Measurements from ENCODE around the gene DAAM2. TPM values are rescaled to one million over a fixed set of nuclear protein-coding genes. Genes with fewer than 3 reads are reported as not detected.

DAAM2 gene
- total RNA-seq, 2 donors from 2014 or later: 10.1 to 12.2 TPM

DNA sequence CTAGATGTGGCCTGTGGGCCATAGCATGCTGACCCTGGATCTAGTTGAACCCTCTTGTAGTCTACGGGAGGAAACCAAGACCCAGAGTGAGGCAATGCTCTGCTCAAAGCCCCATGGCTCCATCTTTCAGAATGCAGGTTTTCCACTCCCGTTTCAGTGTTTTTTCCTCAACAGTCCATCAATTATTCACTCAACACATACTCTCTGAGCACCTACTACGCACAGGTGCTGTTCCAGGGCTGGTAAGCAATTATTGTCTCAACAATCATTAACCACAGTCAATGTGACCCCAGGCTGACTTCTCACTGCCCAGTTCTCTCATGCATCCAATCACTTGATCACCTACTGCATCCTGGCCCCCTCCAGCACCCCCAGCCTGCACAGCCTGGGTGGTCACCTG is 122.1 kb downstream of the DAAM2 start:
- ATAC-seq (no peak), DNase-seq (no peak)
- no peaks in the 10 kb centered on the region for H3K27me3 ChIP-seq
- H3K4me3 ChIP-seq: no peak overlapping the region
- no peak for TF ChIP-seq CTCF (IDR thresholded peaks at IDR 0.05)
- no peak for TF ChIP-seq POLR2A (IDR thresholded peaks at IDR 0.05)
- 94 to 95% methylated on average over 3 of the region's 3 CpGs for WGBS, 2 donors
- no peak overlapping the region for H3K27ac ChIP-seq
- peaks cover 14% of the 10 kb centered on the region for H3K4me1 ChIP-seq
- H3K9me3 ChIP-seq: no peaks in the 10 kb centered on the region
- intact Hi-C loops (cut with DNase I): no loop called here
- H3K36me3 ChIP-seq (replicated peaks in 1 of 2; ENCODE audit: insufficient read depth in 1 of 2, low read depth in 2 of 2): peaks cover 0 to 8% of the 10 kb centered on the region in 2 donors

DNA sequence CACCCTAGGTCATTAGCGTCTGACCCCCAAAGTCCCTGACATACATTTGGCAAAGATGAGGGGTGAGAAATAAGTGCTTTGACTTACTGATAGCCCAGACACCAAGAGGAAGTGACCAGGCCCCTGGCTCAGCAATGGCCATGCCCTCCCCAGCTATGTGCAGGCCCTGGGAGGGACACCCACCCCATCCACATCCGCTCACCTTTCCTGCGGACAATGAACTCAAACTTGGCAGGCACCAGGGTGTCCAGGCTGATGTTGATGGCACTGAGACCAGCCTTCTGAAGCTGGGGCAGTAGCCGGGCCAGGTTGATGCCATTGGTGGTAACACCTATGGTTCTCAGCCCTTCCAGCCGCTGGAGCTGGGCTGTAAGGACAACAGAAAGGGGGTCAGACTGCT is 123.7 kb downstream of the DAAM2 start:
- ATAC-seq: no peak
- DNase-seq: no peak
- H3K4me1 ChIP-seq: peaks cover 27% of the 10 kb centered on the region
- TF ChIP-seq CTCF (IDR thresholded peaks at IDR 0.05): no peak
- TF ChIP-seq POLR2A (IDR thresholded peaks at IDR 0.05): no peak
- H3K36me3 ChIP-seq (replicated peaks in 1 of 2; ENCODE audit: insufficient read depth in 1 of 2, low read depth in 2 of 2): peaks cover 0 to 8% of the 10 kb centered on the region in 2 donors
- no peak overlapping the region for H3K4me3 ChIP-seq
- intact Hi-C loops (cut with DNase I): no loop called here
- H3K27me3 ChIP-seq: no peaks in the 10 kb centered on the region
- H3K9me3 ChIP-seq: no peaks in the 10 kb centered on the region
- no peak overlapping the region for H3K27ac ChIP-seq
- 90 to 98% methylated on average over 4 to 5 of the region's 5 CpGs for WGBS, 2 donors

DNA sequence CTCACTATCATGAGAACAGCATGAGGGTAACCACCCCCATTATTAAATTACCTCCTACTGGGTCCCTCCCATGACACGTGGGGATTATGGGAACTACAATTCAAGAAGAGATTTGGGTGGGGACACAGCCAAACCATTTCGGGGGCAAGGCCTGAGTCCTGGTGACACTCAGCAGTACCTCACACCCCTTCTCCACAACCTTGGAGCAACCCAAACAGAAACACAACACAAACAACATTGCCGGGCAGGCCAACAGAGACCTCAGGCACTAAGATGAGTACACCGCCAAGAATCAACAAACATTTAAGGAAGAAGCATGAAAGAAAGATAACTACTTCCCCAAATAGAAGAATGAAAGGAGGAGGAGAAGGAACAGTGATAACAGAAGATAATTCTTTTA is 125.2 kb downstream of the DAAM2 start:
- no peaks in the 10 kb centered on the region for H3K27me3 ChIP-seq
- no peak for DNase-seq
- H3K4me1 ChIP-seq: peaks cover 29% of the 10 kb centered on the region
- WGBS, 2 donors: 76 to 82% methylated on average over 4 of the region's 4 CpGs
- TF ChIP-seq POLR2A (IDR thresholded peaks at IDR 0.05) (no peak), CTCF (IDR thresholded peaks at IDR 0.05) (no peak)
- no peak overlapping the region for H3K27ac ChIP-seq
- no peak for ATAC-seq
- peaks cover 0 to 8% of the 10 kb centered on the region in 2 donors for H3K36me3 ChIP-seq (replicated peaks in 1 of 2; ENCODE audit: insufficient read depth in 1 of 2, low read depth in 2 of 2)
- H3K4me3 ChIP-seq: no peak overlapping the region
- no peaks in the 10 kb centered on the region for H3K9me3 ChIP-seq
- intact Hi-C loops (cut with DNase I): no loop called here

- intact Hi-C loops (cut with DNase I): no loop called here
- DNase-seq (no peak), ATAC-seq (no peak)
- Histone ChIP-seq H3K9me3 (no peaks in the 10 kb centered on the region), H3K4me1 (peaks cover 35% of the 10 kb centered on the region), H3K36me3 (replicated peaks in 1 of 2; ENCODE audit: insufficient read depth in 1 of 2, low read depth in 2 of 2) (peaks cover 0 to 6% of the 10 kb centered on the region in 2 donors), H3K27ac (no peak overlapping the region), H3K4me3 (no peak overlapping the region), H3K27me3 (no peaks in the 10 kb centered on the region)
- TF ChIP-seq POLR2A (IDR thresholded peaks at IDR 0.05) (no peak), CTCF (IDR thresholded peaks at IDR 0.05) (no peak)
- 40 to 50% methylated on average over 3 of the region's 3 CpGs for WGBS, 2 donors
Observed at GRCh38 chr6:39917981-39918380, 125.8 kb downstream of the DAAM2 start.

DNA sequence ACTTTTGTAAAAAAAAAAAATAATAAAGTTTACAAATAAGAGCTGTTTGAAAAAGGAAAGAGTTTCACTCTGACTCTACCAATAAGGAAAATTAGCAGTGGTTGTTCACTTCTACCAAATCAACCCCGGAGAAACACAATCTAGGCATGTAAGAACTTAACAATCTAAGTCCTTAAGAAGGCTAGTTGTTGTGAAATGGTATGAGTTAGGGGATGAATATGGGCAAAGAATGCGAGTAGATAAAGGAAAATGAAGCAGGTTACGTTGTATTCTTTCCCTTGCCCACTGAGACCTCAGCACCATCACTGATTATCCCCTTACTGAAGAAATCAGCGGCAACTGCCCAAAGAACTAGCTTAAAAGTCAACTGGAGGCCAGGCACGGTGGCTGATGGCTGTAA is 126.7 kb downstream of the DAAM2 start:
- Histone ChIP-seq H3K9me3 (no peaks in the 10 kb centered on the region), H3K36me3 (replicated peaks in 1 of 2; ENCODE audit: insufficient read depth in 1 of 2, low read depth in 2 of 2) (peaks cover 0 to 2% of the 10 kb centered on the region in 2 donors), H3K27me3 (no peaks in the 10 kb centered on the region), H3K4me3 (no peak overlapping the region), H3K27ac (peak overlapping the region in 1 of 4 donors; percentile 47), H3K4me1 (peaks cover 44% of the 10 kb centered on the region)
- WGBS, 2 donors: 90 to 92% methylated on average over 5 of the region's 5 CpGs
- intact Hi-C loops (cut with DNase I): no loop called here
- DNase-seq: no peak
- no peak for TF ChIP-seq CTCF (IDR thresholded peaks at IDR 0.05)
- no peak for TF ChIP-seq POLR2A (IDR thresholded peaks at IDR 0.05)
- ATAC-seq: no peak

Data from body of pancreas (tissue), 4 donors.